A549 (cell line): ENCODE data around the gene METRNL. TPM values are rescaled to one million over a fixed set of nuclear protein-coding genes. Genes with fewer than 3 reads are reported as not detected.

ENCODE experiments used
- ATAC-seq, 2 experiments: fragments of 200-7000 bp in 1 of 2; fragments of >200 bp in 1 of 2; cut with Nextera tagmentation in 1 of 2; cut with Tn5 transposase in 1 of 2; 3 replicates each; pipeline versions ENCODE4 v1.8.0 to v1.9.1; 2018 to 2020; ENCODE audit warnings: mild to moderate bottlenecking in 1 of 2, moderate library complexity in 1 of 2
- CTCF ChIA-PET: fragments of 300-600 bp; sonication (Branson Sonifier 250); formaldehyde crosslinking; extraction: SDS; loops from one replicate; lab custom pipeline; 2021; ENCODE audit warnings: antibody characterized with exemption, inconsistent platforms; lab: Yijun Ruan, JAX
- POLR2A ChIA-PET: fragments of 350-600 bp; formaldehyde crosslinking; extraction: SDS; loops from one replicate; lab custom pipeline; 2021; ENCODE audit warnings: antibody characterized with exemption, inconsistent platforms; lab: Yijun Ruan, JAX
- DNase-seq, 2 experiments: peaks; one replicate each; pipeline versions ENCODE4 v3.0.0 to v3.0.0-alpha.2; 2011 to 2016; ENCODE audit warnings: low read depth in 1 of 2, low spot score in 1 of 2
- FAIRE-seq: peaks from 2 replicates; lab custom pipeline; 2011; peaks lifted over from hg19 to GRCh38; lab: Jason Lieb, UNC
- H3K27ac ChIP-seq, 2 experiments: fragments of >200 bp; sonication (Bioruptor Twin); formaldehyde crosslinking; 3 replicates each; pipeline ENCODE4 v1.5.1; 2016 to 2017
- H3K4me1 ChIP-seq: fragments of >200 bp; sonication (Bioruptor Twin); formaldehyde crosslinking; 3 replicates; pipeline ENCODE4 v1.6.1; 2016
- H3K4me2 ChIP-seq: fragments of >200 bp; sonication (Bioruptor Twin); formaldehyde crosslinking; 3 replicates; pipeline ENCODE4 v1.6.1; 2016
- H3K4me3 ChIP-seq: fragments of >200 bp; sonication (Bioruptor Twin); formaldehyde crosslinking; 3 replicates; pipeline ENCODE4 v1.5.1; 2016
- H3K9me3 ChIP-seq: fragments of >200 bp; sonication (Bioruptor Twin); formaldehyde crosslinking; 3 replicates; pipeline ENCODE4 v1.6.1; 2016
- CBX8 ChIP-seq: fragments of 200-600 bp; sonication (generic); IDR thresholded peaks from 2 replicates; pipeline ENCODE4 v1.6.1; 2016
- CTCF ChIP-seq: fragments of >200 bp; sonication (Bioruptor Twin); formaldehyde crosslinking; IDR thresholded peaks from 3 replicates; pipeline ENCODE4 v1.5.1; 2016
- EHF ChIP-seq: fragments of 250-450 bp; sonication (Bioruptor Pico); IDR thresholded peaks from 2 replicates; pipeline ENCODE4 v1.5.0; 2020; ENCODE audit warnings: mild to moderate bottlenecking
- ESRRA ChIP-seq: fragments of 150-350 bp; IDR thresholded peaks from 2 replicates; pipeline ENCODE4 v1.6.1; 2014; ENCODE audit warnings: mild to moderate bottlenecking, low read length, borderline replicate concordance
- FOSB ChIP-seq: fragments of 250-450 bp; sonication (Bioruptor Pico); IDR thresholded peaks from 2 replicates; pipeline ENCODE4 v1.5.0; 2020; ENCODE audit warnings: mild to moderate bottlenecking, moderate library complexity
- FOSL2 ChIP-seq, 2 experiments: fragments of 450-650 bp in 1 of 2; fragments of >200 bp in 1 of 2; sonication (Bioruptor Twin) in 1 of 2; formaldehyde crosslinking; IDR thresholded peaks; 2 replicates each; pipeline versions ENCODE4 v1.5.0 to v1.6.1; 2016 to 2020; ENCODE audit warnings: mild to moderate bottlenecking in 1 of 2, moderate library complexity in 1 of 2
- GATA3 ChIP-seq: IDR thresholded peaks from 2 replicates; pipeline ENCODE4 v1.6.1; 2012; ENCODE audit warnings: borderline replicate concordance
- HDAC2 ChIP-seq: fragments of 200-600 bp; sonication (generic); IDR thresholded peaks from 2 replicates; pipeline ENCODE4 v1.6.1; 2016
- HEYL ChIP-seq: fragments of 250-450 bp; sonication (Bioruptor Pico); IDR thresholded peaks from 2 replicates; pipeline ENCODE4 v1.8.0; 2021; ENCODE audit warnings: mild to moderate bottlenecking, moderate library complexity
- HOXB13 ChIP-seq: fragments of 250-450 bp; sonication (Bioruptor Pico); IDR thresholded peaks from 2 replicates; pipeline ENCODE4 v1.5.0; 2020; ENCODE audit warnings: low read depth, mild to moderate bottlenecking, moderate library complexity
- JUN ChIP-seq, 2 experiments: fragments of >200 bp; sonication (Bioruptor Twin); formaldehyde crosslinking; IDR thresholded peaks; 2 replicates in 1 of 2; 3 replicates in 1 of 2; pipeline ENCODE4 v1.6.1; 2016 to 2017
- KDM1A ChIP-seq: fragments of 200-600 bp; sonication (generic); IDR thresholded peaks from 2 replicates; pipeline ENCODE4 v1.6.1; 2016; ENCODE audit warnings: low read depth, mild to moderate bottlenecking
- KDM5A ChIP-seq: fragments of 200-600 bp; sonication (generic); IDR thresholded peaks from 2 replicates; pipeline ENCODE4 v1.6.1; 2016; ENCODE audit warnings: antibody characterized with exemption, mild to moderate bottlenecking
- MAZ ChIP-seq: fragments of 150-350 bp; IDR thresholded peaks from 2 replicates; pipeline ENCODE4 v1.6.1; 2014; ENCODE audit warnings: antibody characterized with exemption, low read depth, low read length, borderline replicate concordance
- MYC ChIP-seq: IDR thresholded peaks from 2 replicates; pipeline ENCODE4 v1.6.1; 2012; ENCODE audit warnings: mild to moderate bottlenecking, inconsistent platforms, low read length, improper control_type of control experiment, borderline replicate concordance
- RFX5 ChIP-seq: fragments of 450-650 bp; IDR thresholded peaks from 2 replicates; pipeline ENCODE4 v1.7.1; 2014; ENCODE audit warnings: antibody characterized with exemption, mild to moderate bottlenecking, moderate library complexity
- SMC3 ChIP-seq: fragments of >200 bp; sonication (Bioruptor Twin); formaldehyde crosslinking; IDR thresholded peaks from 3 replicates; pipeline ENCODE4 v1.6.1; 2018; ENCODE audit warnings: inconsistent platforms
- SREBF2 ChIP-seq: fragments of 450-650 bp; IDR thresholded peaks from 2 replicates; pipeline ENCODE4 v1.6.1; 2014; ENCODE audit warnings: mild to moderate bottlenecking, moderate library complexity
- TP53 ChIP-seq: fragments of 250-450 bp; sonication (Bioruptor Pico); IDR thresholded peaks from 2 replicates; pipeline ENCODE4 v1.5.0; 2021; ENCODE audit warnings: mild to moderate bottlenecking, moderate library complexity
- WGBS: methylation state at CpG from one replicate; pipeline ENCODE4 v1.1.6; 2017; ENCODE audit errors: missing lambda C conversion rate; 5-methylcytosine and 5-hydroxymethylcytosine counted together
- polyA plus RNA-seq, 4 experiments: library from polyadenylated mRNA; depleted of rRNA in 3 of 4; stranded (reverse); fragments of >200 nt; fragmentation: RNase III in 1 of 4; extraction: RNeasy Plus Mini Kit Qiagen cat#74134 plus additional on column Dnase treatment in 1 of 4; gene quantifications; 2 replicates in 3 of 4; 3 replicates in 1 of 4; pipeline ENCODE4 v1.2.3, GENCODE V29; 2011 to 2017
- TF ChIP-seq, protein P1 (sequence below): IDR thresholded peaks from 2 replicates; pipeline ENCODE4 v1.6.1; 2012
- TF ChIP-seq, protein P2 (sequence below): fragments of 250-450 bp; sonication (Bioruptor Pico); IDR thresholded peaks from 2 replicates; pipeline ENCODE4 v1.5.0; 2021; ENCODE audit warnings: mild to moderate bottlenecking, moderate library complexity, borderline replicate concordance
- TF ChIP-seq, protein P3 (sequence below): fragments of 450-650 bp; IDR thresholded peaks from 2 replicates; pipeline ENCODE4 v1.6.1; 2014; ENCODE audit warnings: antibody characterized with exemption
- TF ChIP-seq, protein P4 (sequence below): fragments of 150-350 bp; IDR thresholded peaks from 2 replicates; pipeline ENCODE4 v1.6.1; 2014; ENCODE audit warnings: low read depth, mild to moderate bottlenecking, low read length
- TF ChIP-seq, protein P5 (sequence below): IDR thresholded peaks from 2 replicates; pipeline ENCODE4 v1.6.1; 2012; ENCODE audit warnings: low read depth, borderline replicate concordance

METRNL gene
- polyA plus RNA-seq, 2 of the 4 experiments (the other 2 are of a cell fraction) = 1.7 to 6.4 TPM

GRCh38 chr17:83142619-83143018 is 63.2 kb downstream of the METRNL start:
- Histone ChIP-seq H3K4me1 (no peaks in the 10 kb centered on the region), H3K9me3 (peaks cover 26% of the 10 kb centered on the region), H3K4me3 (no peak overlapping the region), H3K27ac (no peak overlapping the region), H3K4me2 (no peak overlapping the region)
- DNase-seq = no peak
- CTCF ChIA-PET = interaction anchor here (0.7 kb wide), 1 partner anchor 335 kb away, joined by 3 read pairs; no protein-coding TSS in a partner anchor
- no peak for FAIRE-seq
- WGBS = 31% methylated on average over 4 of the region's 4 CpGs
- POLR2A ChIA-PET = no interaction called here
- TF ChIP-seq GATA3 (no peak), HDAC2 (no peak), CBX8 (no peak), TP53 (CRISPR knock-in tag) (no peak), MAZ (no peak), ESRRA (no peak), EHF (no peak), FOSB (CRISPR knock-in tag) (no peak), SMC3 (no peak)
- TF ChIP-seq, protein P1, sequence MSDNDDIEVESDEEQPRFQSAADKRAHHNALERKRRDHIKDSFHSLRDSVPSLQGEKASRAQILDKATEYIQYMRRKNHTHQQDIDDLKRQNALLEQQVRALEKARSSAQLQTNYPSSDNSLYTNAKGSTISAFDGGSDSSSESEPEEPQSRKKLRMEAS = no peak
- TF ChIP-seq, protein P2, sequence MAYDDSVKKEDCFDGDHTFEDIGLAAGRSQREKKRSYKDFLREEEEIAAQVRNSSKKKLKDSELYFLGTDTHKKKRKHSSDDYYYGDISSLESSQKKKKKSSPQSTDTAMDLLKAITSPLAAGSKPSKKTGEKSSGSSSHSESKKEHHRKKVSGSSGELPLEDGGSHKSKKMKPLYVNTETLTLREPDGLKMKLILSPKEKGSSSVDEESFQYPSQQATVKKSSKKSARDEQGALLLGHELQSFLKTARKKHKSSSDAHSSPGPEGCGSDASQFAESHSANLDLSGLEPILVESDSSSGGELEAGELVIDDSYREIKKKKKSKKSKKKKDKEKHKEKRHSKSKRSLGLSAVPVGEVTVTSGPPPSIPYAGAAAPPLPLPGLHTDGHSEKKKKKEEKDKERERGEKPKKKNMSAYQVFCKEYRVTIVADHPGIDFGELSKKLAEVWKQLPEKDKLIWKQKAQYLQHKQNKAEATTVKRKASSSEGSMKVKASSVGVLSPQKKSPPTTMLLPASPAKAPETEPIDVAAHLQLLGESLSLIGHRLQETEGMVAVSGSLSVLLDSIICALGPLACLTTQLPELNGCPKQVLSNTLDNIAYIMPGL (CRISPR knock-in tag) = no peak
- no peak for ATAC-seq

DNA sequence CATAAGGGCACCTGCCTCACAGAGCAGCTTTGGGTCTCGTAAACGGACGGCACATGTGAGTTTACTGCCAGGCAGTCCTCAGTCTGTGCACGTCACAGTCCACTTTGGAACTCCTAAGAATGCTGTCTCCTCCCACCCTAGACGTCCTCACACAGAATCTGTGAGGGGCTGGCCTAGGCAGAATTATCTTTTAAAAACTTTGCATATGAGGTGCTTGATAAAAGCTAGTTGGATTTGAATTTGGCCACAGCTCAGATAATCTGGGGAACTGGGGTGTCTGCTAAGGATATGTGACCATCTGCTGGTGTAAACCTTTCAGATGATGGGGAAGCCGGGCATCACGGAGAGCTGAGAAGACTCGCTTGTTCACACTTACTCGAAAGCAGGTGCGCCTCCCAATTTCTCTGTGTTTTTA is 64.4 kb downstream of the METRNL start:
- WGBS = 57% methylated on average over 10 of the region's 10 CpGs
- TF ChIP-seq CTCF = no peak
- no peak for TF ChIP-seq HEYL (CRISPR knock-in tag)
- TF ChIP-seq, protein P3, sequence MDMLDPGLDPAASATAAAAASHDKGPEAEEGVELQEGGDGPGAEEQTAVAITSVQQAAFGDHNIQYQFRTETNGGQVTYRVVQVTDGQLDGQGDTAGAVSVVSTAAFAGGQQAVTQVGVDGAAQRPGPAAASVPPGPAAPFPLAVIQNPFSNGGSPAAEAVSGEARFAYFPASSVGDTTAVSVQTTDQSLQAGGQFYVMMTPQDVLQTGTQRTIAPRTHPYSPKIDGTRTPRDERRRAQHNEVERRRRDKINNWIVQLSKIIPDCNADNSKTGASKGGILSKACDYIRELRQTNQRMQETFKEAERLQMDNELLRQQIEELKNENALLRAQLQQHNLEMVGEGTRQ = no peak
- TF ChIP-seq, protein P4, sequence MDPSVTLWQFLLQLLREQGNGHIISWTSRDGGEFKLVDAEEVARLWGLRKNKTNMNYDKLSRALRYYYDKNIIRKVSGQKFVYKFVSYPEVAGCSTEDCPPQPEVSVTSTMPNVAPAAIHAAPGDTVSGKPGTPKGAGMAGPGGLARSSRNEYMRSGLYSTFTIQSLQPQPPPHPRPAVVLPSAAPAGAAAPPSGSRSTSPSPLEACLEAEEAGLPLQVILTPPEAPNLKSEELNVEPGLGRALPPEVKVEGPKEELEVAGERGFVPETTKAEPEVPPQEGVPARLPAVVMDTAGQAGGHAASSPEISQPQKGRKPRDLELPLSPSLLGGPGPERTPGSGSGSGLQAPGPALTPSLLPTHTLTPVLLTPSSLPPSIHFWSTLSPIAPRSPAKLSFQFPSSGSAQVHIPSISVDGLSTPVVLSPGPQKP = no peak
- TF ChIP-seq FOSB (CRISPR knock-in tag) = no peak
- TF ChIP-seq KDM5A = no peak
- no peak for TF ChIP-seq MYC
- no peak for TF ChIP-seq RFX5
- TF ChIP-seq KDM1A = no peak
- no peak for TF ChIP-seq JUN (IDR thresholded peaks at IDR 0.05)
- no peak for TF ChIP-seq HOXB13
- TF ChIP-seq, protein P5, sequence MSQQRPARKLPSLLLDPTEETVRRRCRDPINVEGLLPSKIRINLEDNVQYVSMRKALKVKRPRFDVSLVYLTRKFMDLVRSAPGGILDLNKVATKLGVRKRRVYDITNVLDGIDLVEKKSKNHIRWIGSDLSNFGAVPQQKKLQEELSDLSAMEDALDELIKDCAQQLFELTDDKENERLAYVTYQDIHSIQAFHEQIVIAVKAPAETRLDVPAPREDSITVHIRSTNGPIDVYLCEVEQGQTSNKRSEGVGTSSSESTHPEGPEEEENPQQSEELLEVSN = no peak
- no peak for TF ChIP-seq FOSL2 (IDR thresholded peaks at IDR 0.05)
- no peak for TF ChIP-seq FOSL2 (CRISPR knock-in tag; IDR thresholded peaks at IDR 0.05)
- no peak for TF ChIP-seq TP53 (CRISPR knock-in tag)
- TF ChIP-seq SREBF2 = no peak
- no peak overlapping the region for H3K4me2 ChIP-seq
- POLR2A ChIA-PET = interaction anchor here (1.0 kb wide), 1 partner anchor 34 kb away, joined by 5 read pairs; no protein-coding TSS in a partner anchor
- no peaks in the 10 kb centered on the region for H3K4me1 ChIP-seq
- H3K27ac ChIP-seq = no peak overlapping the region
- CTCF ChIA-PET = interaction anchor here (0.6 to 1.4 kb wide), 4 partner anchors 23 to 908 kb away, joined by 3 read pairs; no protein-coding TSS in a partner anchor
- H3K9me3 ChIP-seq = peaks cover 26% of the 10 kb centered on the region
- no peak overlapping the region for H3K4me3 ChIP-seq
- FAIRE-seq = no peak
- no peak for DNase-seq
- no peak for ATAC-seq
